GM12878 (cell line): ENCODE results near the gene MLLT3. TPM values are rescaled to one million over a fixed set of nuclear protein-coding genes. Genes with fewer than 3 reads are reported as not detected.

Experiments used
- ATAC-seq: fragments of 200-7000 bp; cut with Tn5 transposase; 3 replicates; pipeline ENCODE4 v1.9.1; 2020; ENCODE audit warnings: mild to moderate bottlenecking, moderate library complexity
- BruUV-seq: library from RNA; stranded (reverse); fragments of 400-500 nt; replicated peaks from 2 replicates; lab custom pipeline; 2021; lab: Mats Ljungman, UMichigan
- CTCF ChIA-PET: fragments of 300-600 bp; sonication (Branson Sonifier 250); formaldehyde crosslinking; extraction: SDS; loops from one replicate; lab custom pipeline; 2021; ENCODE audit warnings: inconsistent platforms; lab: Yijun Ruan, JAX
- POLR2A ChIA-PET: fragments of 350-600 bp; formaldehyde crosslinking; extraction: SDS; loops from one replicate; lab custom pipeline; 2021; ENCODE audit warnings: inconsistent platforms; lab: Charles Lee
- RAD21 ChIA-PET: fragments of 300-600 bp; sonication (Branson Sonifier 250); formaldehyde crosslinking; loops from one replicate; lab custom pipeline; 2023; ENCODE audit warnings: antibody characterized with exemption; ENCODE audit not compliant: unreplicated experiment; lab: Charles Lee
- SMC1A ChIA-PET: fragments of 300-600 bp; sonication (Branson Sonifier 250); formaldehyde crosslinking; loops from one replicate; lab custom pipeline; 2023; ENCODE audit not compliant: unreplicated experiment, uncharacterized antibody; lab: Charles Lee
- DNase-seq: peaks from one replicate; pipeline ENCODE4 v3.0.0-alpha.2; 2011; ENCODE audit warnings: low read depth, low spot score
- FAIRE-seq: peaks from 3 replicates; lab custom pipeline; 2011; peaks lifted over from hg19 to GRCh38; lab: Jason Lieb, UNC
- H2AFZ ChIP-seq: 2 replicates; pipeline ENCODE4 v1.6.0; 2011; ENCODE audit warnings: low read depth, low read length, control low read depth; ENCODE audit not compliant: control insufficient read depth
- H3K27ac ChIP-seq: 2 replicates; pipeline ENCODE4 v1.5.1; 2011; ENCODE audit warnings: control low read depth; ENCODE audit not compliant: control insufficient read depth, insufficient read depth
- H3K27me3 ChIP-seq, 2 experiments: replicated peaks in 1 of 2; 2 replicates each; pipeline versions ENCODE4 v1.6.0 to v1.6.1; 2011; ENCODE audit warnings: low read length in 1 of 2; ENCODE audit not compliant: control insufficient read depth in 2 of 2, insufficient read depth in 2 of 2
- H3K36me3 ChIP-seq, 2 experiments: 2 replicates each; pipeline ENCODE4 v1.5.1; 2011; ENCODE audit warnings: low read length in 1 of 2; ENCODE audit not compliant: control insufficient read depth in 2 of 2, insufficient read depth in 2 of 2
- H3K4me1 ChIP-seq: 2 replicates; pipeline ENCODE4 v1.6.1; 2011; ENCODE audit warnings: mild to moderate bottlenecking, low read length, moderate library complexity, mixed read lengths; ENCODE audit not compliant: control insufficient read depth, insufficient read depth
- H3K4me2 ChIP-seq: 2 replicates; pipeline ENCODE4 v1.6.0; 2011; ENCODE audit warnings: control low read depth; ENCODE audit not compliant: control insufficient read depth, insufficient read depth
- H3K4me3 ChIP-seq: fragments of 200-600 bp; sonication (generic); 2 replicates; pipeline ENCODE4 v1.5.1; 2016
- H3K79me2 ChIP-seq: 2 replicates; pipeline ENCODE4 v1.6.0; 2011; ENCODE audit warnings: low read length; ENCODE audit not compliant: control insufficient read depth, insufficient read depth
- H3K9ac ChIP-seq: 2 replicates; pipeline ENCODE4 v1.8.0; 2011; ENCODE audit warnings: low read length, control low read depth, mixed read lengths; ENCODE audit not compliant: control insufficient read depth, insufficient read depth
- H3K9me3 ChIP-seq: replicated peaks from 3 replicates; pipeline ENCODE4 v1.5.1; 2011; ENCODE audit warnings: mild to moderate bottlenecking, low read length; ENCODE audit not compliant: control insufficient read depth, insufficient read depth
- H4K20me1 ChIP-seq: 2 replicates; pipeline ENCODE4 v1.6.0; 2011; ENCODE audit not compliant: control insufficient read depth, insufficient read depth
- ZNF592 ChIP-seq: fragments of 450-650 bp; IDR thresholded peaks from 2 replicates; pipeline ENCODE4 v1.6.1; 2017; ENCODE audit warnings: mild to moderate bottlenecking, moderate library complexity
- WGBS: methylation state at CpG from one replicate; pipeline ENCODE4 v1.1.6; 2016; ENCODE audit warnings: low lambda C conversion rate; ENCODE audit not compliant: insufficient replicate concordance, insufficient coverage; ENCODE audit errors: missing lambda C conversion rate; 5-methylcytosine and 5-hydroxymethylcytosine counted together
- in situ Hi-C: fragments of 300-500 bp; cut with MboI; formaldehyde crosslinking; loops from 9 replicates; pipeline ENCODE4 v1.14.3; 2018; ENCODE audit warnings: mixed read lengths
- intact Hi-C: fragments of 100-400 bp; cut with micrococcal nuclease; formaldehyde crosslinking; loops from one replicate; pipeline ENCODE4 v1.14.2; 2022; ENCODE audit not compliant: unreplicated experiment
- polyA plus RNA-seq, 11 experiments: library from polyadenylated mRNA; depleted of rRNA in 4 of 11; unstranded in 6 of 11; stranded (reverse) in 5 of 11; fragments of >200 nt; fragmentation: Nextera tagmentation in 4 of 11; fragmentation: Illumina TruSeq in 1 of 11; extraction: Ambion mirVana in 4 of 11; extraction: Trizol in 1 of 11; gene quantifications; 1 replicate in 1 of 11; 2 replicates in 10 of 11; pipeline versions ENCODE4 v1.2.1 to v1.2.3, GENCODE V29; 2011 to 2016; ENCODE audit warnings: inconsistent platforms in 2 of 11, missing spikeins in 2 of 11, low read depth in 1 of 11
- total RNA-seq, 4 experiments: library from RNA; depleted of rRNA in 3 of 4; stranded (reverse); fragments of >200 nt in 3 of 4; fragmentation: Illumina TruSeq in 1 of 4; extraction: Trizol in 1 of 4; gene quantifications; 2 replicates each; pipeline versions ENCODE4 v1.2.1 to v1.2.3, GENCODE V29; 2013 to 2021

MLLT3 gene
- total and polyA plus RNA-seq, 10 of the 15 experiments (the other 5 are each of a cell fraction or from before 2014, with no cell fraction given) = 17.7 to 72.3 (median 35.6) TPM

- POLR2A ChIA-PET = no interaction called here
Measured at GRCh38 chr9:20569525-20569924, 52.8 kb downstream of the MLLT3 start.

More at GRCh38 chr9:20569525-20569924, 52.8 kb downstream of the MLLT3 start:
- BruUV-seq = no TSS peak
- in situ Hi-C loops = no loop called here
- intact Hi-C loops = no loop called here
- H2AFZ ChIP-seq = no peak overlapping the region
- 61% methylated on average over 5 of the region's 5 CpGs for WGBS
- H3K79me2 ChIP-seq = peaks cover 68% of the 10 kb centered on the region
- no peak overlapping the region for H3K27ac ChIP-seq
- H3K9me3 ChIP-seq = no peaks in the 10 kb centered on the region; the same call in 2 of the 3 replicates
- CTCF ChIA-PET = interaction anchor here (0.8 to 1.8 kb wide), 8 partner anchors 9 to 53 kb away, joined by 3 to 4 read pairs (median 4); partner anchors contain the start of gene MLLT3
- no peak overlapping the region for H3K4me3 ChIP-seq
- no peaks in the 10 kb centered on the region for H3K36me3 ChIP-seq
- SMC1A ChIA-PET = interaction anchor here (0.8 to 2.4 kb wide), 7 partner anchors 9 to 80 kb away, joined by 3 to 15 read pairs (median 4); no protein-coding TSS in a partner anchor
- no peak for TF ChIP-seq ZNF592
- no peak overlapping the region for H3K4me2 ChIP-seq
- FAIRE-seq (no peak), DNase-seq (no peak), ATAC-seq (no peak)
- H3K9ac ChIP-seq = no peak overlapping the region
- H4K20me1 ChIP-seq = no peaks in the 10 kb centered on the region
- H3K27me3 ChIP-seq = no peaks in the 10 kb centered on the region
- RAD21 ChIA-PET = interaction anchor here (0.8 to 1.9 kb wide), 5 partner anchors 16 to 92 kb away, joined by 3 to 7 read pairs (median 3); partner anchors contain the start of gene MLLT3
- H3K4me1 ChIP-seq = peaks cover 22% of the 10 kb centered on the region
